Measurements from ENCODE around the gene MTCL1.

Gene MTCL1

GRCh38 chr18:8793445-8794155 lies 88.2 kb downstream of the MTCL1 start:
- Histone ChIP-seq H3K27me3 (ENCODE audit: control insufficient read depth, insufficient read depth, low read length) (no peaks in the 10 kb centered on the region), H2AFZ (no peak overlapping the region), H3K9ac (no peak overlapping the region), H3K79me2 (no peaks in the 10 kb centered on the region), H3K4me2 (ENCODE audit: low read length) (no peak overlapping the region), H3K4me1 (no peaks in the 10 kb centered on the region), H3K9me3 (ENCODE audit: control insufficient read depth, low read length) (no peaks in the 10 kb centered on the region), H3K27ac (no peak overlapping the region), H3K36me3 (ENCODE audit: control insufficient read depth, insufficient read depth, low read length) (no peaks in the 10 kb centered on the region), H3K4me3 (ENCODE audit: low read depth, low read length) (no peak overlapping the region)
- TF ChIP-seq CTCF (IDR thresholded peaks at IDR 0.05): no peak

GRCh38 chr18:8794156-8794933 lies 89.0 kb downstream of the MTCL1 start:
- H3K79me2 ChIP-seq: no peaks in the 10 kb centered on the region
- H3K36me3 ChIP-seq (ENCODE audit: control insufficient read depth, insufficient read depth, low read length): no peaks in the 10 kb centered on the region
- H3K27me3 ChIP-seq (ENCODE audit: control insufficient read depth, insufficient read depth, low read length): no peaks in the 10 kb centered on the region
- no peaks in the 10 kb centered on the region for H3K9me3 ChIP-seq (ENCODE audit: control insufficient read depth, low read length)
- no peak overlapping the region for H3K27ac ChIP-seq
- no peak overlapping the region for H3K4me3 ChIP-seq (ENCODE audit: low read depth, low read length)
- H3K4me2 ChIP-seq (ENCODE audit: low read length): no peak overlapping the region
- H3K9ac ChIP-seq: no peak overlapping the region
- H2AFZ ChIP-seq: no peak overlapping the region
- H3K4me1 ChIP-seq: no peaks in the 10 kb centered on the region
- TF ChIP-seq CTCF (IDR thresholded peaks at IDR 0.05): no peak

GRCh38 chr18:8794934-8795280 lies 89.6 kb downstream of the MTCL1 start:
- Histone ChIP-seq H3K27me3 (ENCODE audit: control insufficient read depth, insufficient read depth, low read length) (no peaks in the 10 kb centered on the region), H3K27ac (no peak overlapping the region), H3K4me1 (no peaks in the 10 kb centered on the region), H3K36me3 (ENCODE audit: control insufficient read depth, insufficient read depth, low read length) (no peaks in the 10 kb centered on the region), H3K4me3 (ENCODE audit: low read depth, low read length) (no peak overlapping the region), H3K9ac (no peak overlapping the region), H3K4me2 (ENCODE audit: low read length) (no peak overlapping the region), H3K9me3 (ENCODE audit: control insufficient read depth, low read length) (no peaks in the 10 kb centered on the region), H2AFZ (no peak overlapping the region), H3K79me2 (no peaks in the 10 kb centered on the region)
- no peak for TF ChIP-seq CTCF (IDR thresholded peaks at IDR 0.05)

GRCh38 chr18:8795586-8796325 lies 90.4 kb downstream of the MTCL1 start:
- Histone ChIP-seq H3K27ac (no peak overlapping the region), H2AFZ (no peak overlapping the region), H3K4me2 (ENCODE audit: low read length) (no peak overlapping the region), H3K9me3 (ENCODE audit: control insufficient read depth, low read length) (no peaks in the 10 kb centered on the region), H3K79me2 (no peaks in the 10 kb centered on the region), H3K27me3 (ENCODE audit: control insufficient read depth, insufficient read depth, low read length) (no peaks in the 10 kb centered on the region), H3K9ac (no peak overlapping the region), H3K4me1 (no peaks in the 10 kb centered on the region), H3K36me3 (ENCODE audit: control insufficient read depth, insufficient read depth, low read length) (no peaks in the 10 kb centered on the region), H3K4me3 (ENCODE audit: low read depth, low read length) (no peak overlapping the region)
- no peak for TF ChIP-seq CTCF (IDR thresholded peaks at IDR 0.05)
